AG09319 (cell line): ENCODE measurements around the gene RIBC2.
A peak's percentile ranks its signal among the peaks of the same experiment; 100 is the strongest.

Experiments used
- DNase-seq: peaks from one replicate; pipeline ENCODE4 v3.0.0-alpha.2; 2010; ENCODE audit warnings: low read depth; ENCODE audit errors: extremely low read depth
- TF ChIP-seq, protein P1 (sequence below): IDR thresholded peaks from 2 replicates; pipeline ENCODE4 v1.5.1; 2011; ENCODE audit warnings: low read depth, mild to moderate bottlenecking, inconsistent platforms, low read length, moderate library complexity

The RIBC2 gene

DNA sequence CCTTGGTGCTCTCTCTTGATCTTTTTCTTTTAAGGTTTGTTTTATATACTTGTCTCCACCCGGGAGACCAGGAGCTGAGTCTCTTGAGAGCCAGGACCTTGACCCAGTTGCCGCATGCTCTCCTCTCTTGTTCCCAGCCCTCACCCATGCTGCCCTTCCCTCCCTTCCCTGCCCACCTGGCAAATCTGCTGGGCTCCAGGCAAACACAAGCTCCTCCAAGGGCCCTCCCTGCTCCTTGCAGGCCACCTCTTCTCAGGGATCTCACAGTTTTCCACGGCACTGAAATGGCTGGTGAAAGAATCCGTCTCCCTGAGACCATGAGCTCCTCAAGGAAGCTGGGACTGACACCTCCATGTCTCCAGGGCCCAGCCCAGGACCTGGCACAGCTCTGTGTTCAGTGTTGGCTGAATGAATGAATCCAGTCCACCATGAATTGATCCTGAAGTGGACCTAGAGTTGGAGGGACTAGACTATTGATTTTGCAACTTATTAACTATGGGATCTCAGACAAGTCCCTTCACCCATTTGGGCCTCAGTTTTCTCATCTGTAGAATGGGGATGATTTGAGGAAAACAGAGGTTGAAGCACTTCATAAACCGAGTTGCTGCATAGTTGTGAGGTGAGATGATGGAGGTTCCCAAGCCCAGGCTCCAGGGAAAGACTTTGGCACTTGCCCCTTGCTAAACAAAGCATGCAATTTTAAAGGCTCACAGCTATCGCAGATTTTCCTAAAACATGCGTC is 64.0 kb downstream of the RIBC2 start:
- DNase-seq = no peak
- TF ChIP-seq, protein P1, sequence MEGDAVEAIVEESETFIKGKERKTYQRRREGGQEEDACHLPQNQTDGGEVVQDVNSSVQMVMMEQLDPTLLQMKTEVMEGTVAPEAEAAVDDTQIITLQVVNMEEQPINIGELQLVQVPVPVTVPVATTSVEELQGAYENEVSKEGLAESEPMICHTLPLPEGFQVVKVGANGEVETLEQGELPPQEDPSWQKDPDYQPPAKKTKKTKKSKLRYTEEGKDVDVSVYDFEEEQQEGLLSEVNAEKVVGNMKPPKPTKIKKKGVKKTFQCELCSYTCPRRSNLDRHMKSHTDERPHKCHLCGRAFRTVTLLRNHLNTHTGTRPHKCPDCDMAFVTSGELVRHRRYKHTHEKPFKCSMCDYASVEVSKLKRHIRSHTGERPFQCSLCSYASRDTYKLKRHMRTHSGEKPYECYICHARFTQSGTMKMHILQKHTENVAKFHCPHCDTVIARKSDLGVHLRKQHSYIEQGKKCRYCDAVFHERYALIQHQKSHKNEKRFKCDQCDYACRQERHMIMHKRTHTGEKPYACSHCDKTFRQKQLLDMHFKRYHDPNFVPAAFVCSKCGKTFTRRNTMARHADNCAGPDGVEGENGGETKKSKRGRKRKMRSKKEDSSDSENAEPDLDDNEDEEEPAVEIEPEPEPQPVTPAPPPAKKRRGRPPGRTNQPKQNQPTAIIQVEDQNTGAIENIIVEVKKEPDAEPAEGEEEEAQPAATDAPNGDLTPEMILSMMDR = no peak

DNA sequence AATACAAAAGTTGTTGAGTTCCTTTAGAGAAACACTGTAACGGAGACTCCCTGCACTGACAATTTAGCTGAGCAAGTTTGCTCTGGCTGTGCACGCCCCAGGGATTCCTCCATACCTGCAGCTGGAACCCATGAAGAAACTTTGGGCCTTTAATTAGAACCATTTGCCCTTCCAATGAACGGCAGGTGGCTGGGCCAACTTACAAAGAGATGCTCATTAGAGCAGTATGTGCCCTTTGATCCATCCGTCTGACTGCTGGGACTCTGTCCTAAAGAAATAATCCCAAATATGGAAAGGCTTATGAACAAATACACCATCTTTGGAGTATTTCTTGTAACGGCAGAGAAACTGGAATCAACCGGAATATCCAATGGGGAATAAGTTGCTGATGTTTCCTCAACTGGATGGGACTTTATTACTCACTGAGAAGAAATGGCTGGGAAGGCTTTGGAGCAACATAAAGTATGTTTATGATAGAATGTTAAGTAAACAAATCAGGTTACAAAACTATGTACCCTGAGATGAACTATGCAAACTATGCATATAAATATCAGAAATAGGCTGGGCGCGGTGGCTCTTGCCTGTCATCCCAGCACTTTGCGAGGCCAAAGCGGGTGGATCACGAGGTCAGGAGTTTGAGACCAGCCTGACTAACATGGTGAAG is 64.7 kb downstream of the RIBC2 start:
- TF ChIP-seq, protein P1 = no peak
- DNase-seq = peak; percentile 94

DNA sequence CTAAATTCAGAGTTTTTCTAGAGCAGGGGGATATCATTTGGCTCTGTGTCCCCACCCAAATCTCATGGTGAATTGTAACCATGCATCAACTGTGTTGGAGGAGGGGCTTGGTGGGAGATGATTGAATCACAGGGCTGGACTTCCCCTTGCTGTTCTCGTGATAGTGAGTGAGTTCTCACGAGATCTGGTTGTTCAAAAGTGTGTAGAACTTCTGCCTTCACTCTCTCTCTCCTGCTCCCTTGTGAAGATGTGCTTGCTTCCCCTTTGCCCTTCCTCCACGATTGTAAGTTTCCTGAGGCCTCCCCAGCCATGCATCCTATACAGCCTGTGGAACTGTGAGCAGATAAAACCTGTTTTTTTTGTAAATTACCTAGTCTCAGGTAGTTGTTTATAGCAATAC is 67.2 kb downstream of the RIBC2 start:
- DNase-seq = no peak
- TF ChIP-seq, protein P1 = no peak

DNA sequence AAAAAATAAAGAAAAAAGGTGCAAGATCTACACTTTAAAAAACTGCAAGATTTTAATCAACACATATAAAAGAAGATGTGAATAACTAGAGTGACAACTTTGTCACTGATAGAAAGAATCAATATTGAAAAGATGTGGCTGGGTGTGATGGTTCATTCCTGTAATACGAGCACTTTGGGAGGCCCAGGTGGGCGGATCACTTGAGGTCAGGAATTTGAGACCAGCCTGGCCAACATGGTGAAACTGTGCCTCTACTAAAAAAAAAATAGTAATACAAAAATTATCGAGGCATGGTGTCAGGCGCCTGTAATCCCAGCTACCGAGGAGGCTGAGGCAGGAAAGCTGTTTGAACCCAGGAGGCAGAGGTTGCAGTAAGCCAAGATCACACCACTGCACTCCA is 68.2 kb downstream of the RIBC2 start:
- DNase-seq = no peak
- TF ChIP-seq, protein P1 = no peak
